ENCODE measurements around the gene DZIP3.

The DZIP3 gene

DNA sequence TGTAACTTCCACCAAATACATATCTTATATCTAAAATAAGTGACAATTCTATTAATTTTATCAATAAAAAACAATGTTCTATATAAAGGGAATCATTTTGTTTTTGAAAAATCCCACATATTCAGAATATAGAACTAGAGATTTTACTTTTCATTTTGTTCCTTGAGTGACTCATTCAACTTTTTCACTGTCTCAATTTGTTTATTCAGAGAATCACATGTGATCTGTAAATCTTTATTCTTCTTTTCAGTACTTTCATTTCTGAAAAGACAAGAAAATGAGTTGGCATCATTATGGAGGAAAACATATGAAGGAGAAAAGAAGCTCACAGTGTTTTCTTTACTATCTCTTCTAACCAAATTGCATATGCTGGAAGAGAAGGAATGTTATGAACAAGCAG is 35.3 kb upstream of the DZIP3 start:
- Histone ChIP-seq H3K9me2 (replicated peaks; ENCODE audit: insufficient read depth, low read length) (no peaks in the 10 kb centered on the region), H3K9me3 (ENCODE audit: insufficient read depth, low read length) (no peaks in the 10 kb centered on the region), H3K9ac (ENCODE audit: low read length) (no peak overlapping the region), H3K4me2 (ENCODE audit: low read depth, low read length, poor library complexity, severe bottlenecking) (no peak overlapping the region), H3K27me3 (ENCODE audit: low read length) (no peaks in the 10 kb centered on the region), H3K36me3 (ENCODE audit: low read length) (peaks cover 67% of the 10 kb centered on the region), H3K27ac (ENCODE audit: low read depth, low read length) (no peak overlapping the region), H4K20me1 (ENCODE audit: low read depth, low read length) (no peaks in the 10 kb centered on the region), H3K4me3 (ENCODE audit: insufficient read depth, low read length, poor library complexity, severe bottlenecking) (no peak overlapping the region), H3F3A (ENCODE audit: insufficient read depth) (peaks cover 6% of the 10 kb centered on the region; the same call in 1 of the 2 replicates), H3K79me2 (ENCODE audit: insufficient read depth, low read length) (no peaks in the 10 kb centered on the region), H2AFZ (ENCODE audit: low read depth, low read length, severe bottlenecking) (no peak overlapping the region)
- TF ChIP-seq, protein P1, sequence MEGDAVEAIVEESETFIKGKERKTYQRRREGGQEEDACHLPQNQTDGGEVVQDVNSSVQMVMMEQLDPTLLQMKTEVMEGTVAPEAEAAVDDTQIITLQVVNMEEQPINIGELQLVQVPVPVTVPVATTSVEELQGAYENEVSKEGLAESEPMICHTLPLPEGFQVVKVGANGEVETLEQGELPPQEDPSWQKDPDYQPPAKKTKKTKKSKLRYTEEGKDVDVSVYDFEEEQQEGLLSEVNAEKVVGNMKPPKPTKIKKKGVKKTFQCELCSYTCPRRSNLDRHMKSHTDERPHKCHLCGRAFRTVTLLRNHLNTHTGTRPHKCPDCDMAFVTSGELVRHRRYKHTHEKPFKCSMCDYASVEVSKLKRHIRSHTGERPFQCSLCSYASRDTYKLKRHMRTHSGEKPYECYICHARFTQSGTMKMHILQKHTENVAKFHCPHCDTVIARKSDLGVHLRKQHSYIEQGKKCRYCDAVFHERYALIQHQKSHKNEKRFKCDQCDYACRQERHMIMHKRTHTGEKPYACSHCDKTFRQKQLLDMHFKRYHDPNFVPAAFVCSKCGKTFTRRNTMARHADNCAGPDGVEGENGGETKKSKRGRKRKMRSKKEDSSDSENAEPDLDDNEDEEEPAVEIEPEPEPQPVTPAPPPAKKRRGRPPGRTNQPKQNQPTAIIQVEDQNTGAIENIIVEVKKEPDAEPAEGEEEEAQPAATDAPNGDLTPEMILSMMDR (IDR thresholded peaks at IDR 0.05; ENCODE audit: insufficient read depth, low read length, poor library complexity, severe bottlenecking) = no peak
- no peak for TF ChIP-seq EZH2phosphoT487 (conservative IDR thresholded peaks at IDR 0.05; ENCODE audit: low read length)

DNA sequence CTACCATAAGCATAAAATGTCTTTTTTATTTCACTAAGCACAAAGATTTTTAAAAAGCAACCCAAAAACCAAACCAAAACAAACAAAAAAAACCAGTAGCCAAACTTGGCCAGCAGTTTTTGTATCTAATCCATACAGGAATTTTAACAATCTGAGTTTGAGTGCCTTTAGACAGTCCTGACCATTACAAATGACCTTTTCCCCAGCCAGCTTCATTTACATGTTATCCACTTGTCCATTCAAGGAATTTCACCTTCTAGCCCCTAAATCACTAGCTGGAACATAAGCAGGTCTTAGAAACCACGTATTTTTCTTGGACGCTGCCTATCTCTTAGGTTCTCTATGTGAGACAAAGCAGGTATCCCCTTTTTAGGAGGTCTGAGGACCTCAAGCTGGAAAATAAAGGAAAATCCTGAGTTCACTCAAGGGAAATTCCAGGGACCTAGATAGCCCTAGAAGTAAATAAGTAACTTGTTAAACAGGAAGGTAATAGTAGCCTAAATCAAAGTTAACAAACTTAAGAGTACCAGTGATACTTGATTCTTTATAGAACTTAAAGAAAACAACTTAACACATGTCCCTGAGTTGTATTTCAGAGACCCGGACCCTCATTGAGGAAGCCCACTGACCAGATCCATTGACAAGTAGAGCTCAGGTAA is 34.5 kb upstream of the DZIP3 start:
- Histone ChIP-seq H2AFZ (ENCODE audit: low read depth, low read length, severe bottlenecking) (no peak overlapping the region), H3K27me3 (ENCODE audit: low read length) (no peaks in the 10 kb centered on the region), H3K4me3 (ENCODE audit: insufficient read depth, low read length, poor library complexity, severe bottlenecking) (no peak overlapping the region), H3K9ac (ENCODE audit: low read length) (no peak overlapping the region), H3K27ac (ENCODE audit: low read depth, low read length) (no peak overlapping the region), H3K9me2 (replicated peaks; ENCODE audit: insufficient read depth, low read length) (no peaks in the 10 kb centered on the region), H3K36me3 (ENCODE audit: low read length) (peaks cover 67% of the 10 kb centered on the region), H3F3A (ENCODE audit: insufficient read depth) (peaks cover 4% of the 10 kb centered on the region; the same call in 1 of the 2 replicates), H4K20me1 (ENCODE audit: low read depth, low read length) (no peaks in the 10 kb centered on the region), H3K9me3 (ENCODE audit: insufficient read depth, low read length) (no peaks in the 10 kb centered on the region), H3K79me2 (ENCODE audit: insufficient read depth, low read length) (no peaks in the 10 kb centered on the region), H3K4me2 (ENCODE audit: low read depth, low read length, poor library complexity, severe bottlenecking) (no peak overlapping the region)
- TF ChIP-seq, protein P1 (IDR thresholded peaks at IDR 0.05; ENCODE audit: insufficient read depth, low read length, poor library complexity, severe bottlenecking) = no peak
- TF ChIP-seq EZH2phosphoT487 (conservative IDR thresholded peaks at IDR 0.05; ENCODE audit: low read length) = no peak

DNA sequence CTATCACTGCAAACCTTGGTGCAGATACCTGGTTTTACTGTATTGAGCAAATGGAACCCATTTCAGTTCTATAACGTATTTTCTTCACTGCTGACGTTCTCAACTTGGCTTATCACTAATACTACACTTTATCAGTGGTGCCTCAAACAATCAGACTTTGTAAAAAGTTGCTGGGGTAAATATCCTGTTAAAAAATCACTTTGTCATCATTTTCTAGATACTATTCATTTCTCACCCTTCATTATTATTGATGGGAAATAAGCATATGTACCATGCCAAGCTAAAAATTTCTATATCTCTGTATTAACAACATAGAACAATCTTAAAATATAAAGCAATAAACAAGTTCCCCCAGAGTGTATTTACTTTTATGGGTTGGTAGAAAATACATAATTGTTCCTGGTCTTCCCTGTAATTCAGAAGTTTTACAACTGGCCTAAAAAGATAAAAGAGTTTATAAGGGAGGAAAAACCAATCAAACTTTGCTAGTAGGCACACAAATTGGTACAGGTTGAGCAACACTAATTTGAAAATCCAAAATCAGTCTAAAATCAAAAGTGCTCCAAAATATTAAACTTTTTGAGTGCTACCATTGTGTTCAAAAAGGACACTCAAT is 33.4 kb upstream of the DZIP3 start:
- Histone ChIP-seq H3K27ac (ENCODE audit: low read depth, low read length) (no peak overlapping the region), H3K9ac (ENCODE audit: low read length) (no peak overlapping the region), H3K4me3 (ENCODE audit: insufficient read depth, low read length, poor library complexity, severe bottlenecking) (no peak overlapping the region)

More for the DNA sequence above, 33.4 kb upstream of the DZIP3 start:
- Histone ChIP-seq H3F3A (ENCODE audit: insufficient read depth) (no peaks in the 10 kb centered on the region; the same call in 1 of the 2 replicates), H4K20me1 (ENCODE audit: low read depth, low read length) (no peaks in the 10 kb centered on the region), H3K9me2 (replicated peaks; ENCODE audit: insufficient read depth, low read length) (no peaks in the 10 kb centered on the region), H3K79me2 (ENCODE audit: insufficient read depth, low read length) (no peaks in the 10 kb centered on the region), H2AFZ (ENCODE audit: low read depth, low read length, severe bottlenecking) (no peak overlapping the region), H3K4me2 (ENCODE audit: low read depth, low read length, poor library complexity, severe bottlenecking) (no peak overlapping the region), H3K36me3 (ENCODE audit: low read length) (peaks cover 65% of the 10 kb centered on the region), H3K9me3 (ENCODE audit: insufficient read depth, low read length) (no peaks in the 10 kb centered on the region), H3K27me3 (ENCODE audit: low read length) (no peaks in the 10 kb centered on the region)
- TF ChIP-seq EZH2phosphoT487 (conservative IDR thresholded peaks at IDR 0.05; ENCODE audit: low read length) = no peak
- TF ChIP-seq, protein P1 (IDR thresholded peaks at IDR 0.05; ENCODE audit: insufficient read depth, low read length, poor library complexity, severe bottlenecking) = no peak
